ENCODE measurements around the gene FAM217A.

FAM217A gene

GRCh38 chr6:4029687-4030086 lies 49.2 kb downstream of the FAM217A start:
- H3K9me3 ChIP-seq (ENCODE audit: control insufficient read depth in 5 of 5, low read length in 5 of 5) = no peaks in the 10 kb centered on the region
- H3K27me3 ChIP-seq (ENCODE audit: control insufficient read depth in 5 of 5, insufficient read depth in 4 of 5, low read length in 5 of 5) = no peaks in the 10 kb centered on the region
- no peak overlapping the region for H3K27ac ChIP-seq (ENCODE audit: low read depth, low read length)
- no peak overlapping the region for H3K4me3 ChIP-seq (ENCODE audit: low read depth in 1 of 5, low read length in 5 of 5)
- H3K36me3 ChIP-seq (ENCODE audit: control insufficient read depth in 5 of 5, insufficient read depth in 5 of 5, low read length in 5 of 5) = peaks cover 9 to 17% (median 11%) of the 10 kb centered on the region in 5 donors
- peaks cover 0 to 22% (median 10%) of the 10 kb centered on the region in 5 donors for H3K4me1 ChIP-seq (ENCODE audit: control insufficient read depth in 5 of 5, insufficient read depth in 5 of 5, low read length in 5 of 5)
- H3K9ac ChIP-seq (ENCODE audit: low read length in 5 of 5) = no peak overlapping the region

GRCh38 chr6:4028051-4028450 lies 50.9 kb downstream of the FAM217A start:
- no peaks in the 10 kb centered on the region for H3K27me3 ChIP-seq (ENCODE audit: control insufficient read depth in 5 of 5, insufficient read depth in 4 of 5, low read length in 5 of 5)
- no peak overlapping the region for H3K27ac ChIP-seq (ENCODE audit: low read depth, low read length)
- H3K4me1 ChIP-seq (ENCODE audit: control insufficient read depth in 5 of 5, insufficient read depth in 5 of 5, low read length in 5 of 5) = peaks cover 0 to 31% (median 22%) of the 10 kb centered on the region in 5 donors
- H3K9me3 ChIP-seq (ENCODE audit: control insufficient read depth in 5 of 5, low read length in 5 of 5) = no peaks in the 10 kb centered on the region
- H3K4me3 ChIP-seq (ENCODE audit: low read depth in 1 of 5, low read length in 5 of 5) = no peak overlapping the region
- no peak overlapping the region for H3K9ac ChIP-seq (ENCODE audit: low read length in 5 of 5)
- H3K36me3 ChIP-seq (ENCODE audit: control insufficient read depth in 5 of 5, insufficient read depth in 5 of 5, low read length in 5 of 5) = peaks cover 9 to 15% (median 11%) of the 10 kb centered on the region in 5 donors

GRCh38 chr6:4025681-4026080 lies 53.3 kb downstream of the FAM217A start:
- Histone ChIP-seq H3K9me3 (ENCODE audit: control insufficient read depth in 5 of 5, low read length in 5 of 5) (no peaks in the 10 kb centered on the region), H3K27ac (ENCODE audit: low read depth, low read length) (no peak overlapping the region), H3K36me3 (ENCODE audit: control insufficient read depth in 5 of 5, insufficient read depth in 5 of 5, low read length in 5 of 5) (peaks cover 0 to 4% (median 2%) of the 10 kb centered on the region in 5 donors), H3K27me3 (ENCODE audit: control insufficient read depth in 5 of 5, insufficient read depth in 4 of 5, low read length in 5 of 5) (no peaks in the 10 kb centered on the region), H3K4me3 (ENCODE audit: low read depth in 1 of 5, low read length in 5 of 5) (no peak overlapping the region), H3K9ac (ENCODE audit: low read length in 5 of 5) (no peak overlapping the region), H3K4me1 (ENCODE audit: control insufficient read depth in 5 of 5, insufficient read depth in 5 of 5, low read length in 5 of 5) (peaks cover 4 to 44% (median 37%) of the 10 kb centered on the region in 5 donors)

- Histone ChIP-seq H3K27me3 (ENCODE audit: control insufficient read depth in 5 of 5, insufficient read depth in 4 of 5, low read length in 5 of 5) (peaks cover 0 to 2% (median 0%) of the 10 kb centered on the region in 5 donors), H3K9ac (ENCODE audit: low read length in 5 of 5) (peak overlapping the region in 4 of 5 donors; percentile 65 to 99 (median 98)), H3K36me3 (ENCODE audit: control insufficient read depth in 5 of 5, insufficient read depth in 5 of 5, low read length in 5 of 5) (no peaks in the 10 kb centered on the region), H3K9me3 (ENCODE audit: control insufficient read depth in 5 of 5, low read length in 5 of 5) (no peaks in the 10 kb centered on the region), H3K27ac (ENCODE audit: low read depth, low read length) (peak overlapping the region; percentile 95), H3K4me3 (ENCODE audit: low read depth in 1 of 5, low read length in 5 of 5) (peak overlapping the region in 1 of 5 donors; percentile 93), H3K4me1 (ENCODE audit: control insufficient read depth in 5 of 5, insufficient read depth in 5 of 5, low read length in 5 of 5) (peaks cover 6 to 52% (median 47%) of the 10 kb centered on the region in 5 donors)
These were observed 55.7 kb downstream of the FAM217A start for GRCh38 chr6:4023240-4023639.

- peaks cover 6 to 62% (median 57%) of the 10 kb centered on the region in 5 donors for H3K4me1 ChIP-seq (ENCODE audit: control insufficient read depth in 5 of 5, insufficient read depth in 5 of 5, low read length in 5 of 5)
These were observed 56.9 kb downstream of the FAM217A start for GRCh38 chr6:4021854-4022695.

GRCh38 chr6:4021133-4021853 lies 57.6 kb downstream of the FAM217A start:
- H3K36me3 ChIP-seq (ENCODE audit: control insufficient read depth in 5 of 5, insufficient read depth in 5 of 5, low read length in 5 of 5) = no peaks in the 10 kb centered on the region
- peak overlapping the region; percentile 95 for H3K27ac ChIP-seq (ENCODE audit: low read depth, low read length)
- peak overlapping the region; percentile 93 to 96 (median 93) for H3K4me3 ChIP-seq (ENCODE audit: low read depth in 1 of 5, low read length in 5 of 5)
- H3K27me3 ChIP-seq (ENCODE audit: control insufficient read depth in 5 of 5, insufficient read depth in 4 of 5, low read length in 5 of 5) = peaks cover 0 to 2% (median 0%) of the 10 kb centered on the region in 5 donors
- peaks cover 6 to 62% (median 54%) of the 10 kb centered on the region in 5 donors for H3K4me1 ChIP-seq (ENCODE audit: control insufficient read depth in 5 of 5, insufficient read depth in 5 of 5, low read length in 5 of 5)
- H3K9ac ChIP-seq (ENCODE audit: low read length in 5 of 5) = peak overlapping the region; percentile 65 to 99 (median 98)
- H3K9me3 ChIP-seq (ENCODE audit: control insufficient read depth in 5 of 5, low read length in 5 of 5) = no peaks in the 10 kb centered on the region

More at GRCh38 chr6:4021854-4022695, 56.9 kb downstream of the FAM217A start:
- Histone ChIP-seq H3K36me3 (ENCODE audit: control insufficient read depth in 5 of 5, insufficient read depth in 5 of 5, low read length in 5 of 5) (no peaks in the 10 kb centered on the region), H3K9me3 (ENCODE audit: control insufficient read depth in 5 of 5, low read length in 5 of 5) (no peaks in the 10 kb centered on the region), H3K9ac (ENCODE audit: low read length in 5 of 5) (peak overlapping the region; percentile 65 to 99 (median 98)), H3K27me3 (ENCODE audit: control insufficient read depth in 5 of 5, insufficient read depth in 4 of 5, low read length in 5 of 5) (peaks cover 0 to 2% (median 0%) of the 10 kb centered on the region in 5 donors), H3K4me3 (ENCODE audit: low read depth in 1 of 5, low read length in 5 of 5) (peak overlapping the region; percentile 93 to 96 (median 93)), H3K27ac (ENCODE audit: low read depth, low read length) (peak overlapping the region; percentile 95)

- peaks cover 6 to 62% (median 54%) of the 10 kb centered on the region in 5 donors for H3K4me1 ChIP-seq (ENCODE audit: control insufficient read depth in 5 of 5, insufficient read depth in 5 of 5, low read length in 5 of 5)
- H3K9me3 ChIP-seq (ENCODE audit: control insufficient read depth in 5 of 5, low read length in 5 of 5) = no peaks in the 10 kb centered on the region
These were observed 58.2 kb downstream of the FAM217A start for GRCh38 chr6:4020822-4021132.

GRCh38 chr6:4018924-4019236 lies 60.1 kb downstream of the FAM217A start:
- peaks cover 0 to 2% (median 0%) of the 10 kb centered on the region in 5 donors for H3K27me3 ChIP-seq (ENCODE audit: control insufficient read depth in 5 of 5, insufficient read depth in 4 of 5, low read length in 5 of 5)
- H3K36me3 ChIP-seq (ENCODE audit: control insufficient read depth in 5 of 5, insufficient read depth in 5 of 5, low read length in 5 of 5) = no peaks in the 10 kb centered on the region
- peak overlapping the region in 4 of 5 donors; percentile 6 to 94 (median 90) for H3K9ac ChIP-seq (ENCODE audit: low read length in 5 of 5)
- H3K9me3 ChIP-seq (ENCODE audit: control insufficient read depth in 5 of 5, low read length in 5 of 5) = no peaks in the 10 kb centered on the region
- H3K27ac ChIP-seq (ENCODE audit: low read depth, low read length) = peak overlapping the region; percentile 74
- H3K4me3 ChIP-seq (ENCODE audit: low read depth in 1 of 5, low read length in 5 of 5) = peak overlapping the region; percentile 67 to 92 (median 78)
- peaks cover 6 to 51% (median 46%) of the 10 kb centered on the region in 5 donors for H3K4me1 ChIP-seq (ENCODE audit: control insufficient read depth in 5 of 5, insufficient read depth in 5 of 5, low read length in 5 of 5)

More at GRCh38 chr6:4020822-4021132, 58.2 kb downstream of the FAM217A start:
- H3K4me3 ChIP-seq (ENCODE audit: low read depth in 1 of 5, low read length in 5 of 5) = peak overlapping the region; percentile 93 to 96 (median 93)
- no peaks in the 10 kb centered on the region for H3K36me3 ChIP-seq (ENCODE audit: control insufficient read depth in 5 of 5, insufficient read depth in 5 of 5, low read length in 5 of 5)
- peaks cover 0 to 2% (median 0%) of the 10 kb centered on the region in 5 donors for H3K27me3 ChIP-seq (ENCODE audit: control insufficient read depth in 5 of 5, insufficient read depth in 4 of 5, low read length in 5 of 5)
- H3K9ac ChIP-seq (ENCODE audit: low read length in 5 of 5) = peak overlapping the region in 4 of 5 donors; percentile 98 to 99 (median 98)
- peak overlapping the region; percentile 95 for H3K27ac ChIP-seq (ENCODE audit: low read depth, low read length)
